HEK293 (cell line): Measurements from ENCODE around the gene PRMT7.

ENCODE experiments used
- CTCF ChIA-PET: fragments of 350-600 bp; formaldehyde crosslinking; extraction: SDS; loops from one replicate; lab custom pipeline; 2021; ENCODE audit warnings: antibody characterized with exemption; lab: Yijun Ruan, JAX
- POLR2A ChIA-PET: fragments of 300-600 bp; formaldehyde crosslinking; extraction: SDS; loops from one replicate; lab custom pipeline; 2020; ENCODE audit warnings: antibody characterized with exemption, inconsistent platforms; lab: Yijun Ruan, JAX
- H3K27ac ChIP-seq: fragments of 200-500 bp; sonication (Bioruptor generic); 2 replicates; pipeline ENCODE4 v1.5.1; 2014; ENCODE audit warnings: low read depth, low read length, control low read depth, inconsistent platforms; ENCODE audit errors: extremely low read depth
- H3K36me3 ChIP-seq, 2 experiments: fragments of 200-500 bp in 1 of 2; sonication (Bioruptor generic) in 1 of 2; 1 replicate in 1 of 2; 2 replicates in 1 of 2; pipeline ENCODE4 v1.5.1; 2014 to 2017; ENCODE audit warnings: inconsistent platforms in 2 of 2, low read length in 2 of 2; ENCODE audit not compliant: control insufficient read depth in 2 of 2, insufficient read depth in 1 of 2
- H3K4me1 ChIP-seq: fragments of 200-500 bp; sonication (Bioruptor generic); 2 replicates; pipeline ENCODE4 v1.5.1; 2014; ENCODE audit warnings: mild to moderate bottlenecking, low read length, inconsistent platforms; ENCODE audit not compliant: control insufficient read depth, insufficient read depth
- H3K4me3 ChIP-seq: 2 replicates; pipeline ENCODE4 v1.5.1; 2011; ENCODE audit warnings: low read depth, mild to moderate bottlenecking, control low read depth, low read length, moderate library complexity
- H3K9me3 ChIP-seq: fragments of 200-500 bp; sonication (Bioruptor generic); 2 replicates; pipeline ENCODE4 v1.5.1; 2014; ENCODE audit warnings: low read depth, low read length, inconsistent platforms; ENCODE audit not compliant: control insufficient read depth, insufficient read depth
- AEBP2 ChIP-seq: fragments of 450-650 bp; formaldehyde crosslinking; IDR thresholded peaks from 2 replicates; pipeline ENCODE4 v1.5.1; 2016; ENCODE audit warnings: missing biosample characterization, missing genetic modification characterization, borderline replicate concordance
- BCL6B ChIP-seq: fragments of 450-650 bp; formaldehyde crosslinking; IDR thresholded peaks from 2 replicates; pipeline ENCODE4 v1.5.1; 2017; ENCODE audit warnings: missing biosample characterization, missing genetic modification characterization
- FEZF1 ChIP-seq: fragments of 450-650 bp; formaldehyde crosslinking; IDR thresholded peaks from 2 replicates; pipeline ENCODE4 v1.5.1; 2016; ENCODE audit warnings: missing biosample characterization, missing genetic modification characterization
- HOXC10 ChIP-seq: sonication (generic); formaldehyde crosslinking; IDR thresholded peaks from 2 replicates; pipeline ENCODE4 v1.8.1; 2023; ENCODE audit warnings: mild to moderate bottlenecking, missing genetic modification reagents
- KLF16 ChIP-seq: fragments of 450-650 bp; formaldehyde crosslinking; IDR thresholded peaks from 2 replicates; pipeline ENCODE4 v1.5.1; 2017; ENCODE audit warnings: missing biosample characterization, missing genetic modification characterization
- PRDM1 ChIP-seq: fragments of 450-650 bp; formaldehyde crosslinking; IDR thresholded peaks from 2 replicates; pipeline ENCODE4; 2016; ENCODE audit warnings: missing biosample characterization, missing genetic modification characterization
- ZEB2 ChIP-seq: fragments of 450-650 bp; formaldehyde crosslinking; IDR thresholded peaks from 2 replicates; pipeline ENCODE4 v1.5.1; 2016; ENCODE audit warnings: missing biosample characterization, missing genetic modification characterization
- ZFP37 ChIP-seq: fragments of 450-650 bp; formaldehyde crosslinking; IDR thresholded peaks from 2 replicates; pipeline ENCODE4 v1.5.1; 2016; ENCODE audit warnings: missing biosample characterization, missing genetic modification characterization
- ZNF140 ChIP-seq: fragments of 450-650 bp; formaldehyde crosslinking; IDR thresholded peaks from 2 replicates; pipeline ENCODE4 v1.5.1; 2016; ENCODE audit warnings: missing biosample characterization, missing genetic modification characterization
- ZNF148 ChIP-seq: fragments of 450-650 bp; formaldehyde crosslinking; IDR thresholded peaks from 2 replicates; pipeline ENCODE4 v1.5.0; 2017; ENCODE audit warnings: missing biosample characterization, missing genetic modification characterization, borderline replicate concordance
- ZNF157 ChIP-seq: fragments of 450-650 bp; formaldehyde crosslinking; IDR thresholded peaks from 2 replicates; pipeline ENCODE4 v1.5.1; 2016; ENCODE audit warnings: missing biosample characterization, missing genetic modification characterization
- ZNF16 ChIP-seq: fragments of 450-650 bp; formaldehyde crosslinking; IDR thresholded peaks from 2 replicates; pipeline ENCODE4 v1.5.1; 2016; ENCODE audit warnings: low read depth, missing biosample characterization, missing genetic modification characterization
- ZNF169 ChIP-seq: fragments of 450-650 bp; formaldehyde crosslinking; IDR thresholded peaks from 2 replicates; pipeline ENCODE4 v1.5.1; 2016; ENCODE audit warnings: missing biosample characterization, missing genetic modification characterization
- ZNF302 ChIP-seq: fragments of 450-650 bp; formaldehyde crosslinking; IDR thresholded peaks from 2 replicates; pipeline ENCODE4 v1.5.1; 2016; ENCODE audit warnings: missing biosample characterization, missing genetic modification characterization, low read depth
- ZNF341 ChIP-seq: fragments of 450-650 bp; formaldehyde crosslinking; IDR thresholded peaks from 2 replicates; pipeline ENCODE4; 2016; ENCODE audit warnings: low read depth, missing biosample characterization, missing genetic modification characterization
- ZNF37A ChIP-seq: fragments of 450-650 bp; IDR thresholded peaks from 2 replicates; pipeline ENCODE4 v1.5.1; 2018; ENCODE audit warnings: missing biosample characterization, missing genetic modification characterization
- ZNF621 ChIP-seq: fragments of 450-650 bp; formaldehyde crosslinking; IDR thresholded peaks from 2 replicates; pipeline ENCODE4 v1.5.1; 2017; ENCODE audit warnings: missing biosample characterization, missing genetic modification characterization
- ZNF629 ChIP-seq: fragments of 450-650 bp; formaldehyde crosslinking; IDR thresholded peaks from 2 replicates; pipeline ENCODE4 v1.5.1; 2017; ENCODE audit warnings: missing biosample characterization, missing genetic modification characterization
- ZNF777 ChIP-seq: fragments of 450-650 bp; formaldehyde crosslinking; IDR thresholded peaks from 2 replicates; pipeline ENCODE4 v1.5.1; 2017; ENCODE audit warnings: missing biosample characterization, missing genetic modification characterization, borderline replicate concordance
- ZXDB ChIP-seq: fragments of 450-650 bp; formaldehyde crosslinking; IDR thresholded peaks from 2 replicates; pipeline ENCODE4 v1.5.1; 2016; ENCODE audit warnings: missing biosample characterization, missing genetic modification characterization
- TF ChIP-seq, protein P1 (sequence below): fragments of 450-650 bp; formaldehyde crosslinking; IDR thresholded peaks from 2 replicates; pipeline ENCODE4 v1.5.1; 2016; ENCODE audit warnings: missing biosample characterization, missing genetic modification characterization

Gene PRMT7

GRCh38 chr16:68379472-68380347 is 68.9 kb downstream of the PRMT7 start:
- H3K4me1 ChIP-seq = no peaks in the 10 kb centered on the region
- no peaks in the 10 kb centered on the region for H3K9me3 ChIP-seq
- TF ChIP-seq ZEB2 (tag by site-specific recombination) = no peak
- no peak overlapping the region for H3K4me3 ChIP-seq
- CTCF ChIA-PET = no interaction called here
- POLR2A ChIA-PET = no interaction called here
- no peaks in the 10 kb centered on the region for H3K36me3 ChIP-seq
- H3K27ac ChIP-seq = no peak overlapping the region

DNA sequence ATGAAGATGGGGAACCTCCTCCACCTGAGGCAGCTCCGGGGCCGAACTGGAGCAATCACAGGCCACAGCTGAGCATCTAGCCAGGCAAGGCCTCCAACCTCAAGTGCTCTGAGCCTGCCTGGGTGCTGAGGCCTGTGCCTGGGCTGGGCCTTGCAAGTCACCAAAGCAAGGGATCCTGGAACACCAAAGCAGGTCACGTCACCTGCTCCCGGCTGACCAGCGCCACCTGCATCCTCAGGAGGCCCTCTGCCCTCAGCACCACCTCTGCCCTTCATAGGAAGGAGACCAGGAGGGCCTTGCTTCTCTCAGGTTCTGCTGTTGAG is 69.5 kb downstream of the PRMT7 start:
- H3K4me1 ChIP-seq = no peaks in the 10 kb centered on the region

GRCh38 chr16:68380676-68381362 is 70.0 kb downstream of the PRMT7 start:
- POLR2A ChIA-PET = interaction anchor here (0.5 kb wide), 1 partner anchor 21 kb away, joined by 3 read pairs; no protein-coding TSS in a partner anchor
- CTCF ChIA-PET = interaction anchor here (0.6 kb wide), 1 partner anchor 128 kb away, joined by 3 read pairs; no protein-coding TSS in a partner anchor
- Histone ChIP-seq H3K27ac (no peak overlapping the region), H3K4me3 (no peak overlapping the region), H3K36me3 (no peaks in the 10 kb centered on the region), H3K4me1 (no peaks in the 10 kb centered on the region), H3K9me3 (no peaks in the 10 kb centered on the region)
- TF ChIP-seq KLF16 (tag by site-specific recombination) (no peak), ZNF148 (tag by site-specific recombination) (no peak), BCL6B (tag by site-specific recombination) (no peak), HOXC10 (CRISPR knock-in tag) (no peak), ZEB2 (tag by site-specific recombination) (no peak), ZNF37A (tag by site-specific recombination) (no peak), ZNF169 (tag by site-specific recombination) (no peak), ZNF16 (no peak), ZFP37 (tag by site-specific recombination) (no peak), ZNF302 (no peak)

More for the DNA sequence above, 69.5 kb downstream of the PRMT7 start:
- CTCF ChIA-PET = no interaction called here
- Histone ChIP-seq H3K27ac (no peak overlapping the region), H3K9me3 (no peaks in the 10 kb centered on the region), H3K36me3 (no peaks in the 10 kb centered on the region), H3K4me3 (no peak overlapping the region)
- TF ChIP-seq ZNF621 (tag by site-specific recombination) (no peak), ZNF629 (tag by site-specific recombination) (no peak)
- POLR2A ChIA-PET = no interaction called here

- Histone ChIP-seq H3K9me3 (no peaks in the 10 kb centered on the region), H3K4me1 (no peaks in the 10 kb centered on the region), H3K36me3 (no peaks in the 10 kb centered on the region), H3K27ac (no peak overlapping the region), H3K4me3 (no peak overlapping the region)
- ChIA-PET CTCF (interaction anchor here (0.6 to 1.3 kb wide), 4 partner anchors 12 to 127 kb away, joined by 3 to 4 read pairs (median 4); no protein-coding TSS in a partner anchor), POLR2A (interaction anchor here (0.5 to 1.1 kb wide), 2 partner anchors 19 to 21 kb away, joined by 3 read pairs; no protein-coding TSS in a partner anchor)
- TF ChIP-seq ZXDB (no peak), ZNF777 (no peak), ZNF341 (no peak), AEBP2 (tag by site-specific recombination) (no peak), ZNF157 (no peak), FEZF1 (no peak), ZNF140 (tag by site-specific recombination) (no peak), PRDM1 (no peak)
- TF ChIP-seq, protein P1, sequence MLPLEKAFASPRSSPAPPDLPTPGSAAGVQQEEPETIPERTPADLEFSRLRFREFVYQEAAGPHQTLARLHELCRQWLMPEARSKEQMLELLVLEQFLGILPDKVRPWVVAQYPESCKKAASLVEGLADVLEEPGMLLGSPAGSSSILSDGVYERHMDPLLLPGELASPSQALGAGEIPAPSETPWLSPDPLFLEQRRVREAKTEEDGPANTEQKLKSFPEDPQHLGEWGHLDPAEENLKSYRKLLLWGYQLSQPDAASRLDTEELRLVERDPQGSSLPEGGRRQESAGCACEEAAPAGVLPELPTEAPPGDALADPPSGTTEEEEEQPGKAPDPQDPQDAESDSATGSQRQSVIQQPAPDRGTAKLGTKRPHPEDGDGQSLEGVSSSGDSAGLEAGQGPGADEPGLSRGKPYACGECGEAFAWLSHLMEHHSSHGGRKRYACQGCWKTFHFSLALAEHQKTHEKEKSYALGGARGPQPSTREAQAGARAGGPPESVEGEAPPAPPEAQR (tag by site-specific recombination) = no peak
Measured at GRCh38 chr16:68381363-68381724, 70.5 kb downstream of the PRMT7 start.
